Adrenal gland (tissue), 5 donors: ENCODE data around the gene PKNOX2.

Experiments used
- CTCF ChIP-seq, 6 experiments: fragments of 450-650 bp in 4 of 6; fragments of 200-600 bp in 2 of 6; sonication (generic) in 1 of 6; IDR thresholded peaks; 1 replicate in 5 of 6; 2 replicates in 1 of 6; pipeline versions ENCODE4 v1.5.1 to v1.8.0; 2016 to 2021; ENCODE audit warnings: antibody characterized with exemption in 6 of 6, mild to moderate bottlenecking in 2 of 6, moderate library complexity in 1 of 6
- POLR2A ChIP-seq, 2 donors: fragments of 450-650 bp; IDR thresholded peaks; one replicate each; pipeline ENCODE4 v1.6.1; 2017; ENCODE audit warnings: antibody characterized with exemption in 2 of 2, mild to moderate bottlenecking in 2 of 2, moderate library complexity in 1 of 2
- donor health status: DM: no; HTN: no; CAD: no.

DNA sequence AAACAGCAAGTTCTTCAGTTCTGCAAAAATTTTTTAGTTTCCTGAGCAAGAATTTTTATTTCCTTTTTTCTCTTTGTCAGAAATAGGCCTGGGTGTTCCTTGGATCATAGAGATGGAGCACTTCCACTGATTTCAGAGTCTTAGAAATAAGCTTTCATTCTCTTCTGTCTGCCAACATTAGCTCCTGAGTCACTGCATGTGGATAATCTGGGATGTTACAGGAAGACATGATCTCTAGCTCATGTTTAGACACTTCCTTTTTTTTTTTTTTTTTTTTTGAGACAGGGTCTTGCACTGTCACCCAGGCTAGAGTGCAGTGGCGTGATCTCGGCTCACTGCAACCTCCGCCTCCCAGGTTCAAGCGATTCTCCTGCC, 39.9 kb upstream of the PKNOX2 start:
- no peak for TF ChIP-seq CTCF (IDR thresholded peaks at IDR 0.05)
- TF ChIP-seq POLR2A (IDR thresholded peaks at IDR 0.05): no peak
